ENCODE results near the gene SLC35F3.

GRCh38 chr1:234320549-234320948, 416.1 kb downstream of the SLC35F3 start:
- no peak for TF ChIP-seq EZH2 (IDR thresholded peaks at IDR 0.05; ENCODE audit: low read length)
- no peak for TF ChIP-seq CTCF (optimal IDR thresholded peaks at IDR 0.05 in 1 of 3, IDR thresholded peaks at IDR 0.05 in 1 of 3, conservative IDR thresholded peaks at IDR 0.05 in 1 of 3; ENCODE audit: extremely low read depth in 1 of 3, insufficient read depth in 2 of 3, low read length in 3 of 3)
